Cardiac muscle cell (in vitro differentiated cells and primary cell): ENCODE data around the gene MFGE8. TPM values are rescaled to one million over a fixed set of nuclear protein-coding genes. Genes with fewer than 3 reads are reported as not detected.

ENCODE experiments used
- DNase-seq, 2 donors: peaks; one replicate each; pipeline versions ENCODE4 v3.0.0 to v3.0.0-alpha.2; 2010 to 2017; ENCODE audit warnings: low read depth in 1 of 2, low spot score in 1 of 2
- H3K27ac ChIP-seq: fragments of 200-600 bp; sonication (generic); 2 replicates; pipeline ENCODE4 v1.5.1; 2016
- H3K27me3 ChIP-seq: fragments of 200-600 bp; sonication (generic); 2 replicates; pipeline ENCODE4 v1.6.0; 2016; ENCODE audit warnings: control low read depth
- H3K36me3 ChIP-seq: fragments of 200-600 bp; sonication (generic); 2 replicates; pipeline ENCODE4 v1.5.1; 2016; ENCODE audit warnings: control low read depth
- H3K4me1 ChIP-seq: fragments of 200-600 bp; sonication (generic); 2 replicates; pipeline ENCODE4 v1.8.1; 2017; ENCODE audit warnings: low read depth, mild to moderate bottlenecking, mixed run types
- H3K4me3 ChIP-seq: fragments of 200-600 bp; sonication (generic); 2 replicates; pipeline ENCODE4 v1.5.1; 2016; ENCODE audit warnings: mild to moderate bottlenecking
- H3K9me3 ChIP-seq: fragments of 200-600 bp; sonication (generic); 2 replicates; pipeline ENCODE4 v1.5.1; 2017; ENCODE audit warnings: low read depth, mild to moderate bottlenecking, control low read depth
- polyA plus RNA-seq: library from polyadenylated mRNA; unstranded; fragments of >200 nt; fragmentation: Nextera tagmentation; extraction: Ambion mirVana; gene quantifications from 2 replicates; pipeline ENCODE4 v1.2.1, GENCODE V29; 2016
- total RNA-seq: library from RNA; depleted of rRNA; stranded (reverse); fragments of >200 nt; gene quantifications from 2 replicates; pipeline ENCODE4 v1.2.3, GENCODE V29; 2016
- TF ChIP-seq, protein P1 (sequence below): IDR thresholded peaks from 2 replicates; pipeline ENCODE4 v1.5.1; 2012; ENCODE audit warnings: low read depth, mild to moderate bottlenecking, low read length

Gene MFGE8
- total and polyA plus RNA-seq, 2 experiments from 2014 or later = 307 to 326 TPM

DNA sequence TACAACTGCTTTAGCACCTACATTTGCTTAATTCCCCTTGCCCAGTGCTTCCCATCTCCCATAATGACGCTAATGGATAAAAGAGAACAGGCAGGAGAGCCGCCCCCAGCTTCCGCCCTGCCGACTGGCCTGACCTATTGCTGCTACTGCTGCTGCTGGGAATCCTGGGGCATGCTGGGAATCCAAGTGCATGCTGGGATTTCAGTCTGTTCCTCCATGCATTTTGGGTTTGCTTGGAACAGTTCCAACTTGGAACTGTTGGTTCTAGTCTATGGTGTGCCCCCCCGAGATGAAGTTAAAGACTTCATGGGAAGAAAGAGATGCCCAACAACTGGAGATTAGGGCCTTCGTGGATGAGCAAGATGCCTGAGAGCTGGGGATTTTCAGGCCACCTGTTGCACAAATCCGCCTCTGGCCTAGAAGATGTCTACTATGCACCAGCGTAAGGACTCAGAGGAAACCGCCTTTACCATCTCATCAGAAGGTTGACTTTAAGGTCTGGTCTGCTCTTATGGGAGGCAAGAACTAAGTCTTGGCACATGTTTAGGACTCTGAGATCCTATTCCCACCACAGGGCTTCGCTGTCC lies 46.8 kb downstream of the MFGE8 start:
- no peak for DNase-seq
- Histone ChIP-seq H3K36me3 (no peaks in the 10 kb centered on the region), H3K27ac (no peak overlapping the region), H3K27me3 (no peaks in the 10 kb centered on the region), H3K4me3 (no peak overlapping the region), H3K9me3 (no peaks in the 10 kb centered on the region), H3K4me1 (no peaks in the 10 kb centered on the region)
- TF ChIP-seq, protein P1, sequence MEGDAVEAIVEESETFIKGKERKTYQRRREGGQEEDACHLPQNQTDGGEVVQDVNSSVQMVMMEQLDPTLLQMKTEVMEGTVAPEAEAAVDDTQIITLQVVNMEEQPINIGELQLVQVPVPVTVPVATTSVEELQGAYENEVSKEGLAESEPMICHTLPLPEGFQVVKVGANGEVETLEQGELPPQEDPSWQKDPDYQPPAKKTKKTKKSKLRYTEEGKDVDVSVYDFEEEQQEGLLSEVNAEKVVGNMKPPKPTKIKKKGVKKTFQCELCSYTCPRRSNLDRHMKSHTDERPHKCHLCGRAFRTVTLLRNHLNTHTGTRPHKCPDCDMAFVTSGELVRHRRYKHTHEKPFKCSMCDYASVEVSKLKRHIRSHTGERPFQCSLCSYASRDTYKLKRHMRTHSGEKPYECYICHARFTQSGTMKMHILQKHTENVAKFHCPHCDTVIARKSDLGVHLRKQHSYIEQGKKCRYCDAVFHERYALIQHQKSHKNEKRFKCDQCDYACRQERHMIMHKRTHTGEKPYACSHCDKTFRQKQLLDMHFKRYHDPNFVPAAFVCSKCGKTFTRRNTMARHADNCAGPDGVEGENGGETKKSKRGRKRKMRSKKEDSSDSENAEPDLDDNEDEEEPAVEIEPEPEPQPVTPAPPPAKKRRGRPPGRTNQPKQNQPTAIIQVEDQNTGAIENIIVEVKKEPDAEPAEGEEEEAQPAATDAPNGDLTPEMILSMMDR = no peak

DNA sequence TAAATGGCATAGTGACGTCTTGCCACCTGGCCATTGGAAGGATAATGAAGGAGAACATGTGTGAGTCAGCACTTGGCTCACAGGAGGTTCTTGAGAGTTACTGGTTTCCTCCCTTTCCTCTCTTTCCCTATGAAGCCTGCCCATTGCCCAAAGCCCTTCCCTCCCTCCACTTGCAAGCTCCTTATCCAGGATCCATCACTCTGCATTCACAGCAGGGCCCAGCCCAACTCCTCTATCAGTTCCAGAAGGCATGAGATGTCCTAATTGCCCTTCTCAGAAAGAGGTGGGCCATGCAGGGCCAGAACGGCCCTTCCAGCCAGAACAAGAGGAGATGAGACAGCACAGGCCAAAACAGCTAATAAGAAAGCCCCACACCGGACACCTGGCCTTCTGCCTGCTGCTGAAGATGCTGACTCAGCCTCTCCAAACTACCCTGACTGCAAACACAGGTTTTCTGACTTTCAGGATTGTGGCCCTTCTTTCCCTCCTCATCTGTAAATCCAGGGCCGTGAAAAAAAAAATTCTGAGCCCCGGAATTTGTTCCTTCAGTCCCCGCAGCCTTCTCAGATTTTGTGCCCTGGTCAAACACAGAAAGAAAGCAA lies 47.6 kb downstream of the MFGE8 start:
- no peaks in the 10 kb centered on the region for H3K4me1 ChIP-seq
- H3K27ac ChIP-seq = no peak overlapping the region
- no peaks in the 10 kb centered on the region for H3K36me3 ChIP-seq
- H3K27me3 ChIP-seq = no peaks in the 10 kb centered on the region
- TF ChIP-seq, protein P1 = no peak
- peak in 1 of 2 donors; percentile 25 for DNase-seq
- no peak overlapping the region for H3K4me3 ChIP-seq
- H3K9me3 ChIP-seq = no peaks in the 10 kb centered on the region

DNA sequence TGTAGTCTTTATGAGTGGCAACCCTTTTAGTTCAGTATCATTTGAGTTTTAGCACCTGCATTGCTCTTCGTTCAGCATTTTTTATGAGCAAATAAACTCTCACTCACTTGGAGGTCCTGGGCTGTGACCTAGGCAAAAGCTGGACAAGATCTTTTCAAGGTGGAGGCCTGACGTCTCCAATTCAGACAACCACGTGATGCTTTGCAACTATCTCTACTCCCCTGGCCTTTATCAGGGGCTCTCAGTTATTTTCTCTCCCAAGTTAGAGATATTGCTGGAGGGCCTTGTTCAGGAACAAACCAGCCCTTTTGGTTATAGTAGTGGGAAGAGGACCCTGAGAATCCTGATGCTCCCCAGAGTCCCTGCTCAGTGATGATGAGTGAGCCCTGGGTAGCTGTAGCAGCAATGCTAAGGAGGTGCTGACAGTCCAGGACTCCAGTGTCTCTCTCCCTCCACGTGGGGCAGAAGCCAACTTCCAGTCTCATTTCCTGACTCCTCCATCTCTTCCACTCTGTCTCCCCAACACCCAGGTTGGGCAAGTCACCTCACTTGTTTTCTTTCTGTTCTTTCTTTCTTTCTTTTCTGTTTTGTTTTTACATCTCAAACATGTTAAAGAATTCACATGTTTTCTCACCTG lies 48.2 kb downstream of the MFGE8 start:
- no peaks in the 10 kb centered on the region for H3K36me3 ChIP-seq
- TF ChIP-seq, protein P1 = no peak
- no peak overlapping the region for H3K27ac ChIP-seq
- no peaks in the 10 kb centered on the region for H3K27me3 ChIP-seq
- no peak overlapping the region for H3K4me3 ChIP-seq
- DNase-seq = no peak
- no peaks in the 10 kb centered on the region for H3K9me3 ChIP-seq
- no peaks in the 10 kb centered on the region for H3K4me1 ChIP-seq

DNA sequence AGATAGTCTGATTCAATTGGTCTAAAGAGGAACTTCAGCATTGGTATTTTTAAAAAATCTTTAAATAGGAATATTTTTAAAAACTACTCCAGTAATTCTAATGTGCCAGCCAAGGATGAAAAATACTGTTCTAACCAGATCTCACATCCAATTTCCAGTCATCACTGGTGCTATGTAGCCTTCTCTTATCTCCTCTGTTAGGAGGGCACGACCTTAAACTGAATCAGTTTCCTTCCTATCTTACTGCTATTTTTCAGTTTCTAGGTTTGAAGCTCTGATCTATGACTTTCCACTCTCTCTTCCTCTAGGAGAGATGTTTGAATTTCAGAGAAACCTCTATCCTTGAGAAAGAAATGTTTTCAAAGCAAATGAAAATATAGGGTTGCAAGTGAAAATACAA lies 49.8 kb downstream of the MFGE8 start:
- TF ChIP-seq, protein P1 = no peak
- DNase-seq = no peak
- H3K4me3 ChIP-seq = no peak overlapping the region
- no peaks in the 10 kb centered on the region for H3K9me3 ChIP-seq
- H3K27me3 ChIP-seq = no peaks in the 10 kb centered on the region
- H3K36me3 ChIP-seq = no peaks in the 10 kb centered on the region
- H3K27ac ChIP-seq = no peak overlapping the region
- no peaks in the 10 kb centered on the region for H3K4me1 ChIP-seq

DNA sequence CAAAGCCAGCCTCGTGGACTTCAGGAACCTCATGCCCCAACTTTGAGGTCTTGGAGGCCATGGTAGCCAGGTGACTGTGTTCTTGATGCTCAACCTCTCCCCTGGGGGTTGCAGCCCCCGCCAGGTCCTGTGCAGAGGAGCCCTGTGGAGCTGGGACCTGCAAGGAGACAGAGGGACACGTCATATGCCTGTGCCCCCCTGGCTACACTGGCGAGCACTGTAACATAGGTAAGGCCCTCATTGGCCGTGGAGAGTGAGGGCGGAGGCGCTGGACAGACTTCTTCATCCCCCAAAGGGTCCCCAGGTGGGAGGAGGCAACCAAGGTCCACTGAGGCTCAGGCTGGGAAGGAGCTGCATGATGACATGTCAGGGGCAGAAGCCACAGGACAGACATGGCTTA lies 53.0 kb downstream of the MFGE8 start:
- no peaks in the 10 kb centered on the region for H3K27me3 ChIP-seq
- TF ChIP-seq, protein P1 = no peak
- H3K36me3 ChIP-seq = no peaks in the 10 kb centered on the region
- DNase-seq = no peak
- H3K4me3 ChIP-seq = no peak overlapping the region
- no peaks in the 10 kb centered on the region for H3K4me1 ChIP-seq
- no peak overlapping the region for H3K27ac ChIP-seq
- H3K9me3 ChIP-seq = no peaks in the 10 kb centered on the region
